Smooth muscle cell (in vitro differentiated cells): Measurements from ENCODE around the gene MYBPC1. TPM values are rescaled to one million over a fixed set of nuclear protein-coding genes. Genes with fewer than 3 reads are reported as not detected.

Source experiments
- DNase-seq: peaks from one replicate; lab custom pipeline; 2025; ENCODE audit not compliant: unreplicated experiment; lab: John Stamatoyannopoulos, UW
- H2AFZ ChIP-seq: fragments of 200-600 bp; sonication (generic); 2 replicates; pipeline ENCODE4 v1.6.0; 2016; ENCODE audit warnings: antibody characterized with exemption, low read depth, mild to moderate bottlenecking
- H3F3A ChIP-seq: fragments of 200-600 bp; sonication (generic); 2 replicates; pipeline ENCODE4 v1.6.0; 2017; ENCODE audit warnings: antibody characterized with exemption, low read depth
- H3K27ac ChIP-seq: fragments of 200-600 bp; sonication (generic); 2 replicates; pipeline ENCODE4 v1.5.1; 2016; ENCODE audit warnings: low read depth, mild to moderate bottlenecking
- H3K27me3 ChIP-seq: fragments of 200-600 bp; sonication (generic); 2 replicates; pipeline ENCODE4 v1.6.1; 2016; ENCODE audit warnings: low read depth, mild to moderate bottlenecking
- H3K36me3 ChIP-seq: fragments of 200-600 bp; sonication (generic); 2 replicates; pipeline ENCODE4 v1.5.1; 2016; ENCODE audit warnings: low read depth
- H3K4me1 ChIP-seq: fragments of 200-600 bp; sonication (generic); 2 replicates; pipeline ENCODE4 v1.5.1; 2016; ENCODE audit warnings: low read depth
- H3K4me2 ChIP-seq: fragments of 200-600 bp; sonication (generic); 2 replicates; pipeline ENCODE4 v1.6.0; 2016; ENCODE audit warnings: mild to moderate bottlenecking
- H3K4me3 ChIP-seq: fragments of 200-600 bp; sonication (generic); 2 replicates; pipeline ENCODE4 v1.5.1; 2016; ENCODE audit warnings: mild to moderate bottlenecking
- H3K79me2 ChIP-seq: fragments of 200-600 bp; sonication (generic); 2 replicates; pipeline ENCODE4 v1.6.0; 2016; ENCODE audit warnings: low read depth, mild to moderate bottlenecking
- H3K9ac ChIP-seq: fragments of 200-600 bp; sonication (generic); 2 replicates; pipeline ENCODE4 v1.6.0; 2016; ENCODE audit warnings: low read depth
- H3K9me3 ChIP-seq: fragments of 200-600 bp; sonication (generic); replicated peaks from 2 replicates; pipeline ENCODE4 v1.5.1; 2016; ENCODE audit warnings: low read depth
- H4K20me1 ChIP-seq: fragments of 200-600 bp; sonication (generic); 2 replicates; pipeline ENCODE4 v1.6.0; 2016; ENCODE audit warnings: low read depth
- CTCF ChIP-seq: fragments of 200-600 bp; sonication (generic); IDR thresholded peaks from 2 replicates; pipeline ENCODE4 v1.5.1; 2017; ENCODE audit warnings: borderline replicate concordance, mild to moderate bottlenecking, antibody characterized with exemption; ENCODE audit not compliant: insufficient read depth, poor library complexity, severe bottlenecking
- WGBS: methylation state at CpG from one replicate; pipeline ENCODE4 v1.1.7; 2016; ENCODE audit warnings: low lambda C conversion rate; 5-methylcytosine and 5-hydroxymethylcytosine counted together
- polyA plus RNA-seq: library from polyadenylated mRNA; unstranded; fragments of >200 nt; fragmentation: Nextera tagmentation; extraction: Ambion mirVana; gene quantifications from 2 replicates; pipeline ENCODE4 v1.2.1, GENCODE V29; 2016
- total RNA-seq: library from RNA; depleted of rRNA; stranded (reverse); fragments of >200 nt; gene quantifications from 2 replicates; pipeline ENCODE4 v1.2.3, GENCODE V29; 2014

The MYBPC1 gene
- total and polyA plus RNA-seq, 2 experiments from 2014 or later, result not detected

- H3K27me3 ChIP-seq, result no peaks in the 10 kb centered on the region
- H3K36me3 ChIP-seq, result no peaks in the 10 kb centered on the region
- H2AFZ ChIP-seq, result no peak overlapping the region
- no peaks in the 10 kb centered on the region for H3K9me3 ChIP-seq
- no peaks in the 10 kb centered on the region for H3F3A ChIP-seq
- no peaks in the 10 kb centered on the region for H3K4me1 ChIP-seq
- H3K4me3 ChIP-seq, result no peak overlapping the region
- 92% methylated on average over 2 of the region's 2 CpGs for WGBS
- no peak for TF ChIP-seq CTCF
- no peak for DNase-seq
- H3K4me2 ChIP-seq, result no peak overlapping the region
- H4K20me1 ChIP-seq, result no peaks in the 10 kb centered on the region
- H3K27ac ChIP-seq, result no peak overlapping the region
- H3K79me2 ChIP-seq, result no peaks in the 10 kb centered on the region
- no peak overlapping the region for H3K9ac ChIP-seq
Observed at GRCh38 chr12:101620762-101621133, 26.0 kb downstream of the MYBPC1 start.

DNA sequence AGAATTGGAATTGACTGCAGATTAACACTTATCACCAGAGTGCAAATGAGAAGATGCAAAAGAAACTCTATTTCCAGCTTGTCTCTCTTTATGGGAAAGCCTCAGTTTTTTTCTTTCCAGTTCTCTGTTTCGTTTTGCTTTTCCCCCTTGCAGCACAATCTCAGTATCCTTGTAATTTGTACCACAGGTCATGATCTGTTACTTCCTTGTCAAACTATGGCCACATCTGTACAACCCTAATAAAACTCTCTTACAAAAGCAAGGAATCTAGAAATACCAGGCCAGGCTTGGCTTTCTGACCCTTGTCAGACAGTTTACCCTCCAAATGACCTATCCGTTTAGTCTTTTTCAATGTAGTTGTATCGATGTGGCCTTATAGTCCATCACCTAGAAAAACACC is 33.9 kb downstream of the MYBPC1 start:
- Histone ChIP-seq H3K4me1 (no peaks in the 10 kb centered on the region), H3K9ac (no peak overlapping the region), H3F3A (no peaks in the 10 kb centered on the region), H3K9me3 (no peaks in the 10 kb centered on the region), H3K79me2 (no peaks in the 10 kb centered on the region), H3K4me3 (no peak overlapping the region), H3K27me3 (no peaks in the 10 kb centered on the region), H3K27ac (no peak overlapping the region), H3K36me3 (no peaks in the 10 kb centered on the region), H3K4me2 (no peak overlapping the region), H2AFZ (no peak overlapping the region), H4K20me1 (no peaks in the 10 kb centered on the region)
- WGBS, result 82% methylated on average over 3 of the region's 3 CpGs
- DNase-seq, result no peak
- TF ChIP-seq CTCF, result no peak

DNA sequence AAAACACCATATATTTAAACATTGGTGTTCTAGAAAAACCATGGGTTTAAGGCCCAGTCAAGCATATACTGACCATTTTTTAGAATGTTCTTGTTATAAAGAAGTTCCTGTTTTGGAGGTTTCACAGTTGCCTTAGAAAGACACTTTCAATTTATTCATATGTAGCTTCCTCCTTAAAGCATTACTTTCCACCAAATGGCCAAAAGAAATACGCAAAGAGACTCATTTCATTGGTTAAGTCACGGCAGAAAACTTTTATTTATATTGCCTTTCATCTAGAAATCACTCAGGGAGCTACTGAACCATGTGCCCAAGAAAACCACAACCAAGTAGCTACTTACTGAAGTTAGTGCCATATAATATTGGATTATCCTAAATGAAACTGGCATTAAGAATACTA is 40.0 kb downstream of the MYBPC1 start:
- no peak overlapping the region for H3K27ac ChIP-seq
- no peaks in the 10 kb centered on the region for H3K9me3 ChIP-seq
- H3F3A ChIP-seq, result no peaks in the 10 kb centered on the region
- TF ChIP-seq CTCF, result no peak
- no peak overlapping the region for H3K4me2 ChIP-seq
- H4K20me1 ChIP-seq, result no peaks in the 10 kb centered on the region
- no peaks in the 10 kb centered on the region for H3K36me3 ChIP-seq
- H3K4me1 ChIP-seq, result no peaks in the 10 kb centered on the region
- no peak overlapping the region for H3K4me3 ChIP-seq
- H3K27me3 ChIP-seq, result no peaks in the 10 kb centered on the region
- WGBS, result 83% methylated on average over 2 of the region's 2 CpGs
- DNase-seq, result no peak
- H2AFZ ChIP-seq, result no peak overlapping the region
- no peak overlapping the region for H3K9ac ChIP-seq
- H3K79me2 ChIP-seq, result no peaks in the 10 kb centered on the region

GRCh38 chr12:101637936-101638335 is 43.2 kb downstream of the MYBPC1 start:
- 88% methylated on average over 3 of the region's 3 CpGs for WGBS
- H3K4me3 ChIP-seq, result no peak overlapping the region
- no peak for DNase-seq
- no peak overlapping the region for H3K27ac ChIP-seq
- peaks cover 17% of the 10 kb centered on the region for H3K27me3 ChIP-seq
- no peak overlapping the region for H3K9ac ChIP-seq
- no peak for TF ChIP-seq CTCF
- H3K36me3 ChIP-seq, result no peaks in the 10 kb centered on the region
- H3K9me3 ChIP-seq, result no peaks in the 10 kb centered on the region
- no peak overlapping the region for H3K4me2 ChIP-seq
- H2AFZ ChIP-seq, result no peak overlapping the region
- H3K4me1 ChIP-seq, result peaks cover 6% of the 10 kb centered on the region
- no peaks in the 10 kb centered on the region for H4K20me1 ChIP-seq
- no peaks in the 10 kb centered on the region for H3K79me2 ChIP-seq
- H3F3A ChIP-seq, result no peaks in the 10 kb centered on the region
